GM19025 (cell line): ENCODE measurements around the gene PNPLA2.
A peak's percentile ranks its signal among the peaks of the same experiment; 100 is the strongest.

Experiments used
- ATAC-seq: cut with Tn5 transposase; IDR thresholded peaks from one replicate; pipeline ENCODE4 v1.9.1; 2021; ENCODE audit warnings: mild to moderate bottlenecking, low read depth, moderate library complexity; ENCODE audit not compliant: unreplicated experiment

Gene PNPLA2

DNA sequence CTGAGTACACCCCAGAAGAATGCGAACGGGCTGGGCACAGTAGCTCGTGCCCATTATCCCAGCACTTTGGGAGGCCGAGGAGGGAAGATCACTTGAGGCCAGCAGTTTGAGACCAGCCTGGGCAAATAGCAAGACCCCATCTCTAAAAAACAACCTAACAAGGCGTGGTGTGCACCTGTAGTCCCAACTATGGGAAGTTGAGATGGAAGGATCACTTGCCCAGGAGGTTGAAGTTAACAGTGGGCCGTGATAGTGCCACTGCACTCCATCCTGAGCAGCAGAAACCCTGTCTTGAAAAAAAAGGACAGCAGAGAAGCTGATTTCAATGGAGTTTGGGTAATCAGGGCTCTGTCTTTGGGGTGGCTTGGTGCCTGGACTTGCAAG lies 5.7 kb upstream of the PNPLA2 start:
- ATAC-seq = no peak

DNA sequence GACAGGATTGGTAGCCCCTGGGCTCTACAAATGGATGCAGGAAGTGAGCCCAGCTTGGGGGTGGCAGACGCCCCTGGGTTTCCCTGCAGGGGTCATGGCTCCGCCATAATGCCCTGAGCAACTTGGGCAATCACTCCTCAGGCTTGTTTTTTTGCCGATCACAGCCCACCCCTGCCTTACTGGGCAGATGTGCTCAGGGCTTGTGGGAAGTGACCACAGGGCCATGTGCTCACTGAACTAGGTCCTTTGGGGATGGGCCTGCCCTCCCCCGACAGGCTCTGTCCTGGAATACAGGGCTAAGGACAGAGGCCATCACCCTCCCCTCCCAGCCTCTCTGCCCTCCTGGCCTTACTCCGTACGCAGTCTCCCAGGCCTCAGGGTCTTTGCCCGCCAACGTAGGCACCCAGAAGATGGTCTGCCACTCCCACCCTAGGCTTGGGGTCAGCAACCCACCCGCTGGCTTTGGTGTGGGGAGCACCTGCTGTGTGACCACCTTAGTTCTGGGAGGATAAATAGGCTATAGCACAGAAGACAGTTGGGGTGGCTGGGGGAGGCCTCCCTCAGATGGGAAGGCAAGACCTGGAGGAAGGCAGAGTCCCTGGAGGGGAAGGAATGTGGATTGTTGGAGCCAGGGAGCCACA lies 5.1 kb upstream of the PNPLA2 start:
- no peak for ATAC-seq

DNA sequence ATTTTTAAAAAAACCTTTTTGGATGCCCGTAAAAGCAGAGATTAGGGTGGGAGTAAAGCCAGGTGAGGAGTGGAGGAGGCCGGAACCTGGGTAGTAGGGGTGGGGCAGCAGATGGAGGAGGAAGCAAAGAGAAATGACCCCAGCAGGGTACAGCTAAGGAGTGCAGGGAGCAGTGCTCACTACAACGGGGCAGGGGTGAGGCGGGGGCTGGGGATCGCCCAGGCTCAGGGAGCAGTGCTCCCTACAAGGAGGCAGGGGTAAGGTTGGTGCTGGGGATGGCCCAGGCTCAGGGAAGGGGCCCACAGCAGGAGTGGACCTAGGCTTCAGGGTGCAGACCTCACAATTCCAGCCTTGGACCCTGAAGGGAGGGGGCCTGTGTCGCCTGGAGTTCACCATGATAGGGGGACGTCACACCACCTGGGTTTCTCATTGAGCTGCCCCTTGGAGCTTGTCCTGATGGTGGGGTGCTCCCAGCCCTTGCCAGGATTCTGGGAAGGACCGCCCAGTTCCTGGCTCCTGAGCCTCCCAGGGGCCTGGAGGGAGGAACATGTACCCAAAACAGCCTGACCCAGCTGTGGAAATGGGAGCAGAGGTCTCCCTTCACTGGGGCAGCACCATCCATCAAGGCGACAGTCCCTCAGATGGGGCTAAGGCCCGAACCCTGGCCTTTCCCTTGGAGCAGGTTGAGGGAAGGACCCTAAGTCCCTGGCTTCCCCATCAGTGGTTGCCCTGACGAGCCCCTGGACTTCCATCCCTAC lies 2.9 kb upstream of the PNPLA2 start:
- no peak for ATAC-seq

DNA sequence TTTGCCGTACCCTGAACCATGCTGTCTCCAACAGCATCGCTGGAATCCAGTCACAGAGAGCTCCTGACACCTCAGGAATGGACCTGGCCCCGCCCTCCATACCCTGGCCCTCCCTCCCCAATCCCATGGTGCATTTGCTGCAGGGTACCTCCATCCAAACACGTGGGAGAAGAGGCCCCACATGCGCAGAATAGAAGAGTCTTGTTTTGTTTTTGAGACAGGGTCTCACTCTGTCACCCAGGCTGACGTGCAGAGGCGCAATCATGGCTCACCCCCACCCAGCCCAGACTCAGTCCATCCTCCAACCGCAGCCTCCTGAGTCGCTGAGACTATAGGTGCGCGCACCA lies 2.3 kb upstream of the PNPLA2 start:
- ATAC-seq = no peak

DNA sequence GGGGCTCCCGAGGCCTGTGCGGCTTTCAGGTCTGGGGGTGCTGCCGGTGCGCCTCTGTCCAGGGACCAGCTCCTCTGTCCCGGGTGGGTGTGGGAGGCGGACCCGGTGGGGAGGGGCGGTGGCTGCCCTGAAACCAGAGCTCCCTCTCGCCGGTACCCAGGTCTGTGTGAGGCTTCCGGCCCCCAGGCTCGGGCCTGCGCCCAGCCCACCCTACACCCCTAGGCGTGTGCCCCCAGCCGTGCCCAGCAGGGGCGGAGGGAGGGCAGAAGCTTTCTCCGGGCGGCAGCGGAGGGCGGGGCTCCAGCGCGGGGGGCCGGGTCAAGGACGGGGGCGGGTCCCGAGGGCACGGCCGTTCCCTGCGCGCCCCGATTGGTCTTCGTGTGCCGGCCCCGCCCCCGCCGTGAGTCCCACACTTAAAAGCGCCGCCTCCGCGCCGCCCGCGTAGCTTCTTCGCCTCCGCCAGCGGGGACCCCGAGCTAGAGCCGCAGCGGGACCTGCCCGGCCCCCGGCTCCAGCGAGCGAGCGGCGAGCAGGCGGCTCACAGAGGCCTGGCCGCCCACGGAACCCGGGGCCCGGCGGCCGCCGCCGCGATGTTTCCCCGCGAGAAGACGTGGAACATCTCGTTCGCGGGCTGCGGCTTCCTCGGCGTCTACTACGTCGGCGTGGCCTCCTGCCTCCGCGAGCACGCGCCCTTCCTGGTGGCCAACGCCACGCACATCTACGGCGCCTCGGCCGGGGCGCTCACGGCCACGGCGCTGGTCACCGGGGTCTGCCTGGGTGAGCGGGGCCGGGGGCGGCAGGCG lies 616 bp downstream of the PNPLA2 start:
- peak; percentile 65 for ATAC-seq

DNA sequence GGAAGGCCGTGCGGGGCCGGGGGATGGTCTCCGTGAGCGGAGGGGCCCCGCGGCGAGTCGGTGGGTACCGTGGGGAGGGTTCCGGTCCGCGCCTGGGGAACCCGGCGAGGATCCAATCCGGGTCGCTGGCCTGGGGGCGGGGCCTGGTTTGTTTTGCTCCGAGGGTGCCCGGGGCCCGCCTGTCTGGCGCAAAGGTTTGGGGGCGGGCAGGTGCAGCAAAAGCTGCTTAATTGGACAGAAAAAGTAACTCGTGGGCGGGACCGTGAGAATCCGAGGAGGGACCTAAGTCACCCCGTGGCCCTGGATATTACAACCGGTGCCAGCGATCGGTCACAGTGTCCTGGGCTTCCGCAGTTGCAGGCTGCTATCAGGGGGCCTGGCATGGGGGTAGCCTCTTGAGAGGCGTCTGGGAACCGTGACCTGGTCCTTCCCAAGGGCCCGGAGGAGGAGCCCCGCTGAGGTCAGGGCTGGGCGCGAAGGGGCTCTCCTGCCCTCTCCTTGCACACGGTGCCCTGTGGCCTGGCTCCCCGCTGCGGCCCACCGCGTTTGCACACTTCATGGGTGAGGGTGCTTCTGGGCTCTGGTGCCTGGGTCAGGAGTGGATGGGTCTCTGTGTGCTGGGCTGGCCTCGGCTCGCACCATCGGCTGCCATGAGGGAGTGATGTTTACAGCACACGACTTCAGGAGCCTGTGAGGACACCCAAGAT lies 1.4 kb downstream of the PNPLA2 start:
- peak; percentile 52 for ATAC-seq

DNA sequence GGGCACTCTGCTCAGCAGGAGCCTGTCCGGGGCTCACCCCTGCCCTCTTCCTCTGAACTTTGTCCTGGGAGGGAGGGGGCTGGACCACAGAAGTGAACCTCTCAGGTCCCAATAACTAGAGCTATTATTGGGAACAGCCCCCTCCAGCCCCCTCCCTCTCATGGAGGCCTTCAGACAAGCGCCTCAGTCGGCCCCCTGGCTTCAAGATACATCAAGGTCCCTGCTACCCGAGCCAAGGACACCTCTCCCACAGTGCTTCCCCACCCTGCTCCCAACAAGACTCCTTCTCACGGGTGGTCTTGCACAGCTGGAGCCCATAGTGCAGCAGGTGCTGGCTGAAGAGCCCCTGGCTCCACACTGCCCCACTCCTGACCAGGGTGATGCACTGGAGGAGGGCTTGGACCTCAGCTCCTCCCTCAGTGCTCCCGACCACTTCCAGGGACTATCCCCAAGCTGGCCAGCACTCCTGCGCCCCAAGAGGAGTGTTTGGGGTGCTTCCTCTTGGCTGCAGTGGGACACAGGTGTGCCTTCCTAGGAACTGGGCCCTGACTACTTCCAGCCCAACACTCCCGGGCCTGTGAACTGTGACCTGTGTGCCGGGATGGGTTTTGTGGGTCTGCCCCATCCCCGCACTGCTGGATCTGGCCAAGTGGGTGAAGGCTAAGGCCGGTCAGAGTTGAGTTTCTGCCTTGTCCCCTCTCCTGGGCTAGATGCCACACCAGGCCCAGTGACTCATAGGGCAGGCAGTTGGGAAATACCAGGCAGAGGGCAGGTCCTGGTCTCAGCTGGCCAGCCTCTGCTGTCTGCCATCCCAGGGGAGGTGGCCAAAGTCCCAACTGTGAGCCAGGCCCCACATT lies 2.2 kb downstream of the PNPLA2 start:
- ATAC-seq = no peak

DNA sequence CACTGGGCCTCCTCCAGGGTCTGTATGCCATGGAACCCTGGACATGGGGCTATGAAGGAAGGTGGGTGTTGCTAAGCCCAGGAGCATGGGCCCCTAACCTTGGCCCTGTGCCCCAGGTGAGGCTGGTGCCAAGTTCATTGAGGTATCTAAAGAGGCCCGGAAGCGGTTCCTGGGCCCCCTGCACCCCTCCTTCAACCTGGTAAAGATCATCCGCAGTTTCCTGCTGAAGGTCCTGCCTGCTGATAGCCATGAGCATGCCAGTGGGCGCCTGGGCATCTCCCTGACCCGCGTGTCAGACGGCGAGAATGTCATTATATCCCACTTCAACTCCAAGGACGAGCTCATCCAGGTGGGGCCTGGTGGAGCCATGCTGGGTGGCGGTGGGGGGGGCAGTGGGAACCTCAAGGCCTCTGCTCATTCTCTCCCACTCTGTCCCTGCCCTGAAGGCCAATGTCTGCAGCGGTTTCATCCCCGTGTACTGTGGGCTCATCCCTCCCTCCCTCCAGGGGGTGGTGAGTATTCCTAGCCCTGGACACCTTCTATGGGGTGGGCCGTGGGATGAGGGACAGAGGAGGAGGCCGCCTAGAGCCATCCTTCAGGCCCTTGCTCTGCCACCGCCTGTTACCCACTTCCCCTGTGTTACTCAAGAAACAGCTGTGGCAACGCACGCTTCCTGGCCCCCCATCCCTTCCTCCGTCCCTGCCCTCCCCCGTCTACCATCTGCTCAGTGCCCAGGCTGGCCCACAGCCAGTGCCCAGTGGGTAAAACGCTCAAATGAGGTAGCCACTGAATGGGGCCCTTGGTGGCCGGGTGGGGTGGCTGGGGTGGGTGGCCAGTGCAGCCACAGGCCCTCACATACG lies 3.0 kb downstream of the PNPLA2 start:
- ATAC-seq = no peak

DNA sequence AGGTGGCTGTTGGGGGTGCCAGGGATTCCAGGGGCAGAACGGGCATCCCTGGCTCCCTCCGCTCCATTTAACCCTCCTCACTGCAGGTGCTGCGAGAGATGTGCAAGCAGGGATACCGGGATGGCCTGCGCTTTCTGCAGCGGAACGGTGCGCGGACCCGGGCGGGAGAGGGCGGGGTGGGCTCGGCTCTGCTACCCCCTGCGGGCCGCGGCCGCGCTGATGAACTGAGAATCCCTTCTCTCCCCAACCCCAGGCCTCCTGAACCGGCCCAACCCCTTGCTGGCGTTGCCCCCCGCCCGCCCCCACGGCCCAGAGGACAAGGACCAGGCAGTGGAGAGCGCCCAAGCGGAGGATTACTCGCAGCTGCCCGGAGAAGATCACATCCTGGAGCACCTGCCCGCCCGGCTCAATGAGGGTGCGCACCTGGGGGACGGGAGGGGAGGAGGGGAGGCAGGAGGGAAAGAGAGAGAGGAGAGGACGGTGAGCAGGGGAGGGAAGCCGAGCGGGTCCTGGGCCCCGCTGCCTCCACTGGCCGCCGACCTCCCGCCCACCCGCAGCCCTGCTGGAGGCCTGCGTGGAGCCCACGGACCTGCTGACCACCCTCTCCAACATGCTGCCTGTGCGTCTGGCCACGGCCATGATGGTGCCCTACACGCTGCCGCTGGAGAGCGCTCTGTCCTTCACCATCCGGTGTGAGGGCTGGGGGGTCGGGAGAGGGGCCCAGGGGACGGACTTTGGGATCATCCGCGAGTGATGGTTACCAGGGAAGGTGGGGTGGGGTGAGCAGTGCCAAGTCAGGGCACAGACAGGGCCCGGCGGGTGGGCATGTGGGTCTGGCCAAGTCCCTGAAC lies 5.0 kb downstream of the PNPLA2 start:
- ATAC-seq = no peak

DNA sequence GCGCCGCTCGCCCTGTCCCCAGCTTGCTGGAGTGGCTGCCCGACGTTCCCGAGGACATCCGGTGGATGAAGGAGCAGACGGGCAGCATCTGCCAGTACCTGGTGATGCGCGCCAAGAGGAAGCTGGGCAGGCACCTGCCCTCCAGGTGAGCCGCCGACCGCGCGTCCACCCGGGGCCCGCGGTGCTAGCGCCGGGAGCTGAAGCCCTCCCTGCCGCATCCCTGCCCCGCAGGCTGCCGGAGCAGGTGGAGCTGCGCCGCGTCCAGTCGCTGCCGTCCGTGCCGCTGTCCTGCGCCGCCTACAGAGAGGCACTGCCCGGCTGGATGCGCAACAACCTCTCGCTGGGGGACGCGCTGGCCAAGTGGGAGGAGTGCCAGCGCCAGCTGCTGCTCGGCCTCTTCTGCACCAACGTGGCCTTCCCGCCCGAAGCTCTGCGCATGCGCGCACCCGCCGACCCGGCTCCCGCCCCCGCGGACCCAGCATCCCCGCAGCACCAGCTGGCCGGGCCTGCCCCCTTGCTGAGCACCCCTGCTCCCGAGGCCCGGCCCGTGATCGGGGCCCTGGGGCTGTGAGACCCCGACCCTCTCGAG lies 5.7 kb downstream of the PNPLA2 start:
- ATAC-seq = no peak

DNA sequence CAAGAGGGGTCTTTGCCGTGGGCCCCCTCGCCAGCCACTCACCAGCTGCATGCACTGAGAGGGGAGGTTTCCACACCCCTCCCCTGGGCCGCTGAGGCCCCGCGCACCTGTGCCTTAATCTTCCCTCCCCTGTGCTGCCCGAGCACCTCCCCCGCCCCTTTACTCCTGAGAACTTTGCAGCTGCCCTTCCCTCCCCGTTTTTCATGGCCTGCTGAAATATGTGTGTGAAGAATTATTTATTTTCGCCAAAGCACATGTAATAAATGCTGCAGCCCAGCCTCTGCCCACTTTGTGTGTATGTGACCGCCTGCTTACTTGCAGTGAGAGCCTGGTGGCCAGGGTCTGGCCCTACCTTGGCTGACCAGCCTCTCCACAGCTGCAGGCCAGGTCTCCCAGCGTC lies 6.2 kb downstream of the PNPLA2 start:
- ATAC-seq = no peak

DNA sequence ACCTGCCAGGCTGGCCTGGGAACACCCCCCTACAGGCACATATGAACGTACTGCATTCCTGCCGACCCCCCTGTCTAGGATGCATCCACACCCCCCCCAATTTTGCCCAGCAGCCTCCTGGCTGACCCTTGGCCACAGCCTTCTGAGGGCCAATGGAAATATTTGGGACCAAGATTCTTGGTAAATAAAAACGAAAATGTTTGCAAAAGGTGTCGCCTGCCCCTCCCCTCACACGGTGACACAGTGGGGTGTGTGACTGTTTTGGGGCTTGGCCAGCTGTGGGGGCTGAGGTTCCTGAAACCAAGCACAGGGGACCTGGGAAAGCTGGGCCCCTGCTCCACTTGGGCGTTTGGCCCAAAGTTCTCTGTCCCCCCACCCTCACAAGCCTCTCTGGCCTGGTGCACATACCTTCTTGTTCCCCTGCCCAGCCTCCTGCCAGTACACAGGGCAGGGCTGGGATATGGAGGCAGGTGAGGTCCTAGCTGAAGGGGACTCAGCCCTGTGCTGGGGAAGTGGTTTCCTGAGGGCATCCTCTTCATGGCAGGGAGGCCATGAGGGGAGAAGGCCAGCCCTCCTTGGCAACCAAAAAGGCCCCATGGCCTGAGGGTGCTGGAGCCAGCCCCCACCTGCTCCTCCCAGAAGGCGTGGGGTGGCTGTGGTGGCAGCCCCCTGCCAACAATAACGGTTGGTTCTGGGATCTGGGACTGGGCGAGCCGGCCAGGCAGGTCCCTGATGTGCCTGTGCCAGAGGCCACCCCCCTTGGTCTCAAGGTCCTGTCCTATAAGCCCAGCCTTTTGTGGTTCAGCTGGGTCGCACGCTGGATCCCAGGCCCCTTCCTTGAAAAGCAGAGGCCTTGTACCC lies 6.9 kb downstream of the PNPLA2 start:
- no peak for ATAC-seq

DNA sequence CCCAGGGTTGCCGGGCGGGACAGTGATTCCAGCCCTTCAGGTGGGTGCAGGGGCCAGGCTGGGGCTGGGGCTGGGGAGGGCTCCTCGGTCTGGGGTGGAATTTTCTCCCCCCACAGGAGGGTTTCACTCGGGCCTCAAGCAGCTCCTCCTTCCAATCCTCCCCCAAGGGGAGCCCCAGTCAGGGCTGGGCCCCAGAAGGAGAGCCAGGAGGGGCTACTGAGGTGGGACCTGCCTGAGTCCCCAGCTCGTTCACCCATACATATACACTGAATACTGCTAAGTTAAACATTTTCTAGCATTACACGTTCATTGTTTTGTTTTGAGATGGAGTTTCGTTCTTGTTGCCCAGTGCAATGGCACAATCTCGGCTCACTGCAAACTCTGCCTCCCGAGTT lies 7.5 kb downstream of the PNPLA2 start:
- no peak for ATAC-seq

DNA sequence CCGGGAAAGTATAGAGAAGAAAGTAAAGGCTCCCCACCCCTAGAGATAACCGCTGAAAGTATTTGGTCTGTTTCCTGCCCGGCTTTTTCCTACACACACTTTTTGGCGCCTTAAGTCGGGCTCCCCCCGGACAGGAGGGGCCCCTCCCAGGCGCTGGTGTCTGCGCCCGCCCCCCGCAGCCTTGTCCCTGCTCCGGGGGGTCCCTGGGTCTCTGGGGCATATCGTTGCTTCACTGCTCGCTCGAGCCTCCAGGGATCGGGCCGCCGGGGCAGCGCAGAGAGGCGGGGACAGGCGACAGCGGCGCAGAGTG lies 8.1 kb downstream of the PNPLA2 start:
- peak; percentile 6 for ATAC-seq

DNA sequence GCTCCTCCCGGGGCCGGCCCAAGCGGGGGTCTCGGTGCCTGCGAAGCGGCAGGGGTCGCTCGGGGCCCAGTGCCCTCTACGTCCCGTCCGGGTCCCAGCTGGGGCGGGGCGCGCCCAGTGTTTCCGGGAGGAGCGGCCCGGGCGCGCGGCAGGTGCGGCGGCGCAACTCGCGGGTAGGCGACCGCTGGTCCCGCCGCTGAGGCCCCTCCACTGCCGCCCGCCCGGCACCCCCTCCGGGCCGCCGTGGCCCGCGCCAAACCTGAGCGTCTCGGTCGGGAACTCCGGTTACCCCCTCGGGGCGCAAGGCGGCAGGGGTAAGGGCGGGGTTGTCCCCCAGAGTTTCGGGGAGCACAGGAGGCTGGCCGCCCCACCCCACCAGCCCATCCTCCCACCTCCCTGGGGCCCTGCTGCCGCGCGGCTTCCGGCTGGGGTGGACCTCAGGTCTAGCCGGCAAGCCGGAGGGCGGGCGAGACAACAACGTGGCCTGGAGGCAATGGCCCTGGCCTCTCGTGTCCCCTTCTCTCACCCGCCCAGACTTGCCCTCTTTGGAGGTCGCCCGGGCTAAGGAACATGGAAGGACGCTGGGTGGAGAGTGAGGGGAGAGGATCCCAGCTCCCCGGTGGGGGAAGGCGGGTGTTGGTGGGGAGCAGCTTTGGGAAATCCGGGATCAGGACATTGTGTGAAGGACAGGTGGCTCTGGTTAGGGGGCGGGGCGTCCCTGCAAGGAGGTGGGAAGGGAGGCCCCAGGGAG lies 8.6 kb downstream of the PNPLA2 start:
- peak; percentile 35 for ATAC-seq

DNA sequence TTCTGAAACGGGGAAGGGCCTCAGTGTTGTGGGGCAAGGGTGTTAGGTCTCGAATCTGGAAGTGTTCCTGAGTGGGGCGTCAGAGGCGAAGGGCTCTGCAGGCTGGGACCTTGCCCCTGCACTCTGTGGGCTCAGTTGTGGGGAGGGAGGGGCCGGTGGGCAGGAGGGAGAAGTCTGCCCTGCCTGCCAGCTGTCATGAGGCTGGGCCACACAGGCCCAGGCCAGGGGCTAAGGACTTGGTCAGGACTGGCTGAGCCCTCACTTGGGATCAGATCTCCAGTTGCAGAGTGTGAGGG lies 9.1 kb downstream of the PNPLA2 start, which contains the start of gene CRACR2B:
CRACR2B (plus strand) TSS at position 23 of the 296 bp plus-strand sequence. CDS start 689 bp downstream, outside the sequence.
- peak; percentile 12 for ATAC-seq
